MV-4-11 (cell line): ENCODE measurements around the gene PANX2.

Experiments used
- DNase-seq: peaks from one replicate; lab custom pipeline; 2025; lab: John Stamatoyannopoulos, UW

The PANX2 gene

GRCh38 chr22:50216055-50216683 lies 45.6 kb downstream of the PANX2 start:
- no peak for DNase-seq

GRCh38 chr22:50216684-50217520 lies 46.4 kb downstream of the PANX2 start:
- DNase-seq: no peak

GRCh38 chr22:50217543-50218152 lies 47.1 kb downstream of the PANX2 start:
- DNase-seq: no peak

GRCh38 chr22:50218153-50218995 lies 47.8 kb downstream of the PANX2 start:
- DNase-seq: no peak

- peak; percentile 58 for DNase-seq
These were observed 48.6 kb downstream of the PANX2 start for GRCh38 chr22:50218996-50219727.

GRCh38 chr22:50219800-50220602 lies 49.5 kb downstream of the PANX2 start:
- no peak for DNase-seq

GRCh38 chr22:50220603-50221409 lies 50.3 kb downstream of the PANX2 start:
- no peak for DNase-seq

GRCh38 chr22:50221410-50222300 lies 51.1 kb downstream of the PANX2 start:
- no peak for DNase-seq

- no peak for DNase-seq
These were observed 52.0 kb downstream of the PANX2 start for GRCh38 chr22:50222508-50222907.

GRCh38 chr22:50224071-50224470 lies 53.5 kb downstream of the PANX2 start:
- no peak for DNase-seq

- DNase-seq: no peak
These were observed 54.9 kb downstream of the PANX2 start for GRCh38 chr22:50225200-50225969.

GRCh38 chr22:50226063-50226874 lies 55.7 kb downstream of the PANX2 start:
- DNase-seq: no peak

- no peak for DNase-seq
These were observed 56.3 kb downstream of the PANX2 start for GRCh38 chr22:50226875-50227165.

GRCh38 chr22:50227579-50228215 lies 57.2 kb downstream of the PANX2 start:
- no peak for DNase-seq

GRCh38 chr22:50228366-50228765 lies 57.8 kb downstream of the PANX2 start:
- DNase-seq: no peak

GRCh38 chr22:50229370-50229769 lies 58.8 kb downstream of the PANX2 start:
- DNase-seq: no peak
